22Rv1 (cell line): ENCODE data around the gene PID1.

Experiments
- H3K27ac ChIP-seq: fragments of 450-650 bp; 2 replicates; pipeline ENCODE4 v1.5.1; 2017
- CTCF ChIP-seq: fragments of 450-650 bp; IDR thresholded peaks from 2 replicates; pipeline ENCODE4 v1.5.1; 2017; ENCODE audit warnings: mild to moderate bottlenecking
- ZFX ChIP-seq: fragments of 450-650 bp; IDR thresholded peaks from 2 replicates; pipeline ENCODE4 v1.6.1; 2017; ENCODE audit warnings: antibody characterized with exemption, borderline replicate concordance

PID1 gene

GRCh38 chr2:229054311-229054710, 216.8 kb downstream of the PID1 start:
- no peak overlapping the region for H3K27ac ChIP-seq
- no peak for TF ChIP-seq ZFX
- TF ChIP-seq CTCF, result no peak

DNA sequence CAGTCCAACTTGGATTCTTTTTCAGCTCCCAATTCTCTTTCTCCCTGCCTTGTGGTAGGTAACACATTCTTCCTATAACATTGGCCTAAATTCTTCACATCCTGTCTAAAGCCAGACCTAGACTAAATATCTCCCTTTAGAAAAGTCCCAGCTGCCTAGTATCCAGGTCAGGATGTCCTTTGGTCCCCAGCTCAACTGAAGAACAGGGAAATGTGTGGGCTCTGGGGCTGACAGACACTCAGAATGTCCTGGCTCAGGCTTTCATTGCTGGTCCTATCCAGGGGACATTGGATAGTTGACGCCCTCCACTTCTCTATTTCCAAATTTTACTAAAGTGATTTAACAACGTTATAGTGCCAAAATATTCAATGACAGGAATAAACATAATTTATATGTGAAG, 219.3 kb downstream of the PID1 start:
- no peak overlapping the region for H3K27ac ChIP-seq
- TF ChIP-seq CTCF (no peak), ZFX (no peak)

DNA sequence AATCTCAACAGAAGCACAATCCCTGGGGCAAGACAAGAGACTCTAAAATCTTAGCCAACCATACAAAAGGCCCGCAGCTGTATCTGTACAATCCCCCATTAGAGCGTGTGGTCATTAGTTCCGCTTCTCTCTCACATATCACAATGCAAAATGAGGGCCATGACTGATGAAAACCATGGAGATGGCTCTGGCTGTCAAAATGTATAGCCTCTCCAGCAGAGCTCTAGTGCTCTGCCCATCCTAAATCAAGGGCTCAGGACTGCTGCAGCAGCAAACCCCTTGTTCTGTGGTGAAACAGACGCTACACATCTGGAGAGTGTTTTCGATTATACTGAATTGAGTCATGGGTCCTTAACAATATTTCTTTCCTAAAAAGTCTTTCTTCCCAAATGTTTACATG, 221.0 kb downstream of the PID1 start:
- no peak overlapping the region for H3K27ac ChIP-seq
- TF ChIP-seq ZFX, result no peak

- H3K27ac ChIP-seq, result no peak overlapping the region
Measured at GRCh38 chr2:229048134-229048533, 223.0 kb downstream of the PID1 start.

DNA sequence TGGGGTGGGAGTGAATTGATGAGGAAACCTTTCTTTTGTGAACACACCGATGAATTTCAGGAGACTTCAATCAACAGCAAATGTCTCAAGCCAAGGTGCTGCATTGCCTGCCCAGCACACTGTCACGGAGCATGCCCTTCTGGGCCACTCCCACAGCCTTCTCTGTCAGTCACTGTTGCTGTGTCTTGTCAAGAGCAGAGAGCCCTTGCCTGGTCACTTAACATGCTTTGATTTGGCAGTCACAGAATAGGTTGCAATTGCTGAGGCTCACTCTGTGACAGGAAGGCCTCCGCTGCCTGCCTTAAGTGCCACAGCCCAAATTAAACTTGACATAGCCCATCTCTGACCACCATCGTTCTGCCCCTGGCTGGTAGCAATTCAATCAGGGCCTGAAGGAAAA, 225.4 kb downstream of the PID1 start:
- TF ChIP-seq CTCF (no peak), ZFX (no peak)
- no peak overlapping the region for H3K27ac ChIP-seq

More at GRCh38 chr2:229048134-229048533, 223.0 kb downstream of the PID1 start:
- TF ChIP-seq CTCF, result no peak
- TF ChIP-seq ZFX, result no peak

- no peak overlapping the region for H3K27ac ChIP-seq
- TF ChIP-seq CTCF (no peak), ZFX (no peak)
Measured at GRCh38 chr2:229044581-229044980, 226.5 kb downstream of the PID1 start.

DNA sequence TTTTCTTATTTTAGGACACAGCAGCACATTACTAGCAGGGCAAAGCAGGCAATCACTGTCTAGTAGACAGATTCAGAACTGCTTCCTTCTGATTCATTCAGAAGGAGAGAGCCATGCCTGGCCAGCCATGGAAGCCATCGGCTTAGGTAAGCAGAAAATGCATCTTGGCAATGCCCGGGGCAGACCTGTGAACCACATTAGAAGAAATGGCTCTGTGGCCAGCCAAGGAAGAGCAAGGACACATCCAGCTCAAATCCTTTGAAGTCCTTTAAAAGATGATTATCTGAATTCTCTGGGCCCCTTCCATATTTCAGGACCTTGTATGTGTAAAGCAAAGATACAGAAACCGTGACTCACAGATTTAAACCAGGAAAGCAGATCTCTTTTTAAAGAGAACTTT, 227.4 kb downstream of the PID1 start:
- H3K27ac ChIP-seq, result no peak overlapping the region
- TF ChIP-seq ZFX (no peak), CTCF (no peak)

DNA sequence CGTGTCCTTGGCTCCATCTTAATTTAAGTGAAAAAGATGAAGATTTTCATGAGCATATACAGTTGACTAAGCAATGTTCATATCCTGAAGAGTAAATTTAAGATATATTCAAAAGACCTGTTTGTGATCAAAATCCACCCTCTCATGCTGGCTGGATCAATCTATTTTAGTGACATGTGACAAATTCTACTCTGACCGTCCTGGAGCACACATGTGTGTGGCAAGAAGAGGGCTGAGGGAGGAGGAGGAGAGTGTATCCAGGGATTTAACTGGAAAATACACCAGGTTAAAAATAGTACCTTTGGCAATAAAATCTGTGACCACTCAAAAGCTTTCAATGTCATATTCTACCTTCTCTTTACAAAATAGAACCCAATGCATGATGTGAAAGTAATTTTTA, 228.7 kb downstream of the PID1 start:
- no peak overlapping the region for H3K27ac ChIP-seq
- TF ChIP-seq CTCF, result no peak
- no peak for TF ChIP-seq ZFX
